HEK293T (cell line): ENCODE results near the gene PIGU.

Experiments used
- BHLHE40 ChIP-seq: fragments of 450-650 bp; IDR thresholded peaks from 2 replicates; pipeline ENCODE4 v1.6.1; 2016; ENCODE audit warnings: mild to moderate bottlenecking, moderate library complexity, borderline replicate concordance
- LEF1 ChIP-seq: fragments of 450-650 bp; IDR thresholded peaks from 2 replicates; pipeline ENCODE4 v1.6.1; 2017; ENCODE audit warnings: mild to moderate bottlenecking, borderline replicate concordance
- SUZ12 ChIP-seq: fragments of 450-650 bp; IDR thresholded peaks from 2 replicates; pipeline ENCODE4 v1.6.1; 2016; ENCODE audit warnings: mild to moderate bottlenecking

DNA sequence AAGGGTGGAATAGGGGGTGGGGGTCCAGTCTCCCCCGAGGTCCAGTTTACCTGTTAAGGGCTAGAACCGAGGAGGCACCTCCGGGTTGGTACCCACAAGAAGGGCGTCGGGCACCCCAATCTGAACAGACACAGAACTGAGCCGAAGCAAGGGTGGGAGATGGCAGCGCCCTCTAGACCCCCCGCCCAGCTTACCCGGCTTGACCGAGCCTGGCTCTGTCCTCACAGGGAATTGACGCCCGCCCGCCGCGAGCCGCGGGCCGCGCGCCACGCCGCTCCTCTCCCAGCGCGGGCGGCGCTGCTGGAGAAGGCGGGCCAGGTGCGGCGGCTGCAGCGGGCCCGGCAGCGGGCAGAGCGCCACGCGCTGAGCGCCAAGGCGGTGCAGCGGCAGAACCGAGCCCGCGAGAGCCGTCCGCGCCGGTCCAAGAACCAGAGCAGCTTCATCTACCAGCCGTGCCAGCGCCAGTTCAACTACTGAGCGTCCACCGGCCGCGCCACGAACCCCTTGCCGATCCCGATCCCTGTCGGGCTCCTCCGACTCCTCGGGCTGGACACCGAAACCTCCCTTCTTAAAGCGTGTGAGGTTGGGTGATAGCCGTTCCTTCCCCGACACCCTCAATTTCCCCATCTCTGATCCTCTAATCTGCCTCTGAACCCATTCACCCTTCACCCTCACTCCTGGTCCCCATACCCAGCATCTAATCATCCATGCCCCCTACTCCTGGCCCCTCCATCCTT is 33.1 kb upstream of the PIGU start:
- TF ChIP-seq BHLHE40 (no peak), LEF1 (no peak), SUZ12 (no peak)
